H1 (cell line): Measurements from ENCODE around the gene PDE4B.

ENCODE experiments used
- CBX5 ChIP-seq: fragments of 300-800, 300-1000 bp; sonication (generic); IDR thresholded peaks from 2 replicates; pipeline ENCODE4 v1.7.1; 2016; ENCODE audit warnings: antibody characterized with exemption, low read length, low read depth
- CTCF ChIP-seq, 3 experiments: IDR thresholded peaks; 1 replicate in 2 of 3; 2 replicates in 1 of 3; pipeline versions ENCODE4 v1.5.1 to v1.6.1; 2011; ENCODE audit warnings: low read length in 3 of 3, mild to moderate bottlenecking in 3 of 3, inconsistent platforms in 2 of 3, low read depth in 1 of 3, moderate library complexity in 1 of 3; ENCODE audit not compliant: insufficient read depth in 1 of 3; ENCODE audit errors: control extremely low read depth in 1 of 3
- EP300 ChIP-seq, 2 experiments: IDR thresholded peaks; 1 replicate in 1 of 2; 2 replicates in 1 of 2; pipeline ENCODE4 v1.6.1; 2011 to 2012; ENCODE audit warnings: low read depth in 2 of 2, low read length in 2 of 2, mild to moderate bottlenecking in 2 of 2, borderline replicate concordance in 1 of 2, inconsistent platforms in 1 of 2, moderate library complexity in 1 of 2
- EZH2 ChIP-seq: fragments of 200-600 bp; sonication (generic); IDR thresholded peaks from 2 replicates; pipeline ENCODE4 v1.7.1; 2012; ENCODE audit warnings: low read depth, mild to moderate bottlenecking, moderate library complexity, low read length, inconsistent platforms; ENCODE audit not compliant: severe bottlenecking
- POLR2A ChIP-seq, 2 experiments: IDR thresholded peaks; 1 replicate in 1 of 2; 2 replicates in 1 of 2; pipeline ENCODE4 v1.6.1; 2011; ENCODE audit warnings: low read depth in 2 of 2, low read length in 2 of 2, mild to moderate bottlenecking in 2 of 2; ENCODE audit errors: control extremely low read depth in 1 of 2
- POLR2AphosphoS5 ChIP-seq: IDR thresholded peaks from 2 replicates; pipeline ENCODE4 v1.6.1; 2011; ENCODE audit warnings: low read depth, low read length
- RFX5 ChIP-seq: IDR thresholded peaks from 2 replicates; pipeline ENCODE4 v1.6.1; 2011; ENCODE audit warnings: low read depth, low read length, improper control_type of control experiment, borderline replicate concordance
- SIX5 ChIP-seq: IDR thresholded peaks from 2 replicates; pipeline ENCODE4 v1.6.1; 2011; ENCODE audit warnings: mild to moderate bottlenecking, low read depth, low read length
- TAF7 ChIP-seq: optimal IDR thresholded peaks from 2 replicates; pipeline ENCODE3; 2011; ENCODE audit warnings: low read depth, mild to moderate bottlenecking, inconsistent platforms, low read length, moderate library complexity, borderline replicate concordance
- TCF12 ChIP-seq: IDR thresholded peaks from 2 replicates; pipeline ENCODE4 v1.6.1; 2011; ENCODE audit warnings: low read depth, mild to moderate bottlenecking, low read length
- USF2 ChIP-seq: IDR thresholded peaks from 2 replicates; pipeline ENCODE4 v1.6.1; 2011; ENCODE audit warnings: low read length, improper control_type of control experiment

- TF ChIP-seq EP300 (IDR thresholded peaks at IDR 0.05; ENCODE audit: borderline replicate concordance in 1 of 2, low read depth in 2 of 2, low read length in 2 of 2) (no peak), CTCF (IDR thresholded peaks at IDR 0.05; ENCODE audit: control extremely low read depth in 1 of 3, insufficient read depth in 1 of 3, low read depth in 1 of 3, low read length in 3 of 3) (no peak), POLR2AphosphoS5 (no peak), TAF7 (no peak), RFX5 (no peak), EZH2 (no peak), CBX5 (no peak), TCF12 (no peak), SIX5 (no peak), POLR2A (IDR thresholded peaks at IDR 0.05; ENCODE audit: control extremely low read depth in 1 of 2, low read depth in 2 of 2, low read length in 2 of 2) (no peak), USF2 (no peak)
These were observed 342.5 kb downstream of the PDE4B start for GRCh38 chr1:66135161-66135560.
